NCI-H2171 (cell line): Measurements from ENCODE around the gene TRIP10.
"Not testable (repeated sequence)": the region's sequence is repeated elsewhere in the genome, so short reads cannot be mapped to it uniquely, and the experiment has no call there.

Source experiments
- DNase-seq: peaks from one replicate; lab custom pipeline; 2025; lab: John Stamatoyannopoulos, UW

Gene TRIP10

GRCh38 chr19:6797646-6798045, 58.2 kb downstream of the TRIP10 start:
- DNase-seq: no peak

- not testable (repeated sequence) for DNase-seq
Measured at GRCh38 chr19:6800160-6800790, 60.8 kb downstream of the TRIP10 start.

- no peak for DNase-seq
Measured at GRCh38 chr19:6800991-6801484, 61.6 kb downstream of the TRIP10 start.
